H1 (cell line): Measurements from ENCODE around the gene LDLRAD3. TPM values are rescaled to one million over a fixed set of nuclear protein-coding genes. Genes with fewer than 3 reads are reported as not detected.

Experiments used
- CEBPB ChIP-seq: IDR thresholded peaks from 2 replicates; pipeline ENCODE4 v1.6.1; 2012; ENCODE audit warnings: low read depth, low read length
- CHD7 ChIP-seq: fragments of 300-600 bp; sonication (generic); IDR thresholded peaks from 2 replicates; pipeline ENCODE4 v1.7.1; 2012; ENCODE audit warnings: low read length, moderate library complexity, mild to moderate bottlenecking, inconsistent platforms; ENCODE audit not compliant: insufficient replicate concordance
- FOSL1 ChIP-seq: IDR thresholded peaks from 2 replicates; pipeline ENCODE4 v1.6.1; 2011; ENCODE audit warnings: mild to moderate bottlenecking, low read depth, low read length, moderate library complexity; ENCODE audit not compliant: insufficient read depth
- KDM1A ChIP-seq: fragments of 200-600, 300-600 bp; sonication (generic); IDR thresholded peaks from 2 replicates; pipeline ENCODE4 v1.7.1; 2016; ENCODE audit warnings: mild to moderate bottlenecking, low read length, borderline replicate concordance
- KDM4A ChIP-seq: IDR thresholded peaks from one replicate; pipeline ENCODE4 v1.7.1; 2012; ENCODE audit warnings: low read depth, mild to moderate bottlenecking, moderate library complexity, low read length, inconsistent platforms; ENCODE audit not compliant: severe bottlenecking
- SAP30 ChIP-seq: fragments of 300-600 bp; sonication (generic); IDR thresholded peaks from 2 replicates; pipeline ENCODE4 v1.7.1; 2012; ENCODE audit warnings: low read length, moderate library complexity, mild to moderate bottlenecking, inconsistent platforms; ENCODE audit not compliant: insufficient read depth, insufficient replicate concordance
- polyA plus RNA-seq, 7 experiments: library from polyadenylated mRNA; depleted of rRNA in 3 of 7; stranded (reverse) in 5 of 7; unstranded in 2 of 7; fragments of >200 nt in 5 of 7; fragments of 200-250 nt in 2 of 7; gene quantifications; 1 replicate in 5 of 7; 2 replicates in 1 of 7; 4 replicates in 1 of 7; pipeline versions ENCODE4 v1.2.1 to v1.2.3, GENCODE V29; 2011 to 2013; ENCODE audit warnings: missing spikeins in 2 of 7, mixed read lengths in 2 of 7
- total RNA-seq: library from RNA; stranded (reverse); fragmentation: NEBNext Ultra II Directional; extraction: Animal tissue kit (Norgen Biotek cat#: 25700); gene quantifications from 2 replicates; pipeline ENCODE4 v1.2.1, GENCODE V29; 2021

LDLRAD3 gene
- total and polyA plus RNA-seq, 2 of the 8 experiments (the other 6 are each of a cell fraction or from before 2014, with no cell fraction given), result 18.6 to 22.8 TPM

GRCh38 chr11:36238881-36239280, 295.0 kb downstream of the LDLRAD3 start (continued):
- TF ChIP-seq CHD7, result no peak
- TF ChIP-seq CEBPB, result no peak
- TF ChIP-seq FOSL1, result no peak
- TF ChIP-seq SAP30, result no peak
- TF ChIP-seq KDM1A, result no peak
- TF ChIP-seq KDM4A, result no peak
